ENCODE results near the gene NANOS3.
A peak's percentile ranks its signal among the peaks of the same experiment; 100 is the strongest.

NANOS3 gene

GRCh38 chr19:13876834-13877233 lies at the start of gene NANOS3:
TSS of gene NANOS3 (plus strand) at chr19:13877134. CDS start at chr19:13877249, 115 bp downstream.
- DNase-seq: no peak

- DNase-seq: no peak
Observed at GRCh38 chr19:13827656-13828055, 49.3 kb upstream of the NANOS3 start.

GRCh38 chr19:13830114-13830740 lies 46.7 kb upstream of the NANOS3 start:
- no peak for DNase-seq

- DNase-seq: peak; percentile 38
Observed at GRCh38 chr19:13830741-13831536, 46.0 kb upstream of the NANOS3 start.

GRCh38 chr19:13831537-13832467 lies 45.1 kb upstream of the NANOS3 start:
- peak; percentile 37 for DNase-seq

GRCh38 chr19:13833330-13834243 lies 43.3 kb upstream of the NANOS3 start:
- DNase-seq: peak; percentile 96

- DNase-seq: no peak
Observed at GRCh38 chr19:13834244-13835069, 42.5 kb upstream of the NANOS3 start.

GRCh38 chr19:13835791-13836723 lies 40.9 kb upstream of the NANOS3 start:
- peak; percentile 41 for DNase-seq

- no peak for DNase-seq
Observed at GRCh38 chr19:13838435-13839129, 38.4 kb upstream of the NANOS3 start.

- DNase-seq: peak; percentile 85
Observed at GRCh38 chr19:13839130-13839937, 37.6 kb upstream of the NANOS3 start.

- no peak for DNase-seq
Observed at GRCh38 chr19:13839938-13840304, 37.0 kb upstream of the NANOS3 start.

- peak; percentile 57 for DNase-seq
Observed at GRCh38 chr19:13840305-13841085, 36.4 kb upstream of the NANOS3 start.

GRCh38 chr19:13841086-13841961 lies 35.6 kb upstream of the NANOS3 start:
- peak; percentile 49 for DNase-seq

GRCh38 chr19:13841962-13842290 lies 35.0 kb upstream of the NANOS3 start:
- peak; percentile 42 for DNase-seq

GRCh38 chr19:13842291-13843103 lies 34.4 kb upstream of the NANOS3 start:
- peak; percentile 82 for DNase-seq

All from activated CD4-positive, alpha-beta T cell treated with anti-CD3 and anti-CD28 coated beads, Interleukin-2, amount 50 U/mL, for 1 hour (primary cell).